MM.1S (cell line): Measurements from ENCODE around the gene DNAJB8.

Source experiments
- DNase-seq: peaks from one replicate; pipeline ENCODE4 v3.0.0-alpha.2; 2015
- H2AFZ ChIP-seq: fragments of 300-600 bp; sonication (generic); 2 replicates; pipeline ENCODE4 v1.6.0; 2016; ENCODE audit warnings: antibody characterized with exemption, low read length
- H3F3A ChIP-seq: fragments of 300-600 bp; sonication (generic); 2 replicates; pipeline ENCODE4 v1.6.1; 2016; ENCODE audit warnings: mild to moderate bottlenecking, antibody characterized with exemption, low read length, moderate library complexity, mixed read lengths; ENCODE audit not compliant: insufficient read depth
- H3K27ac ChIP-seq: fragments of 300-600 bp; sonication (generic); 2 replicates; pipeline ENCODE4 v1.5.1; 2016; ENCODE audit warnings: mild to moderate bottlenecking, low read length
- H3K27me3 ChIP-seq: fragments of 300-600 bp; sonication (generic); replicated peaks from 2 replicates; pipeline ENCODE4 v1.6.0; 2016; ENCODE audit warnings: low read length; ENCODE audit not compliant: insufficient read depth
- H3K36me3 ChIP-seq: fragments of 300-600 bp; sonication (generic); replicated peaks from 2 replicates; pipeline ENCODE4 v1.6.1; 2016; ENCODE audit warnings: mild to moderate bottlenecking, low read length, mixed read lengths; ENCODE audit not compliant: insufficient read depth
- H3K4me1 ChIP-seq: fragments of 300-600 bp; sonication (generic); 2 replicates; pipeline ENCODE4 v1.6.1; 2016; ENCODE audit warnings: low read length, mixed read lengths
- H3K4me2 ChIP-seq: fragments of 300-600 bp; sonication (generic); 2 replicates; pipeline ENCODE4 v1.6.0; 2016; ENCODE audit warnings: low read depth, low read length
- H3K4me3 ChIP-seq: fragments of 300-600 bp; sonication (generic); 2 replicates; pipeline ENCODE4 v1.5.1; 2016; ENCODE audit warnings: low read length, mixed read lengths
- H3K79me2 ChIP-seq: fragments of 300-600 bp; sonication (generic); 2 replicates; pipeline ENCODE4 v1.6.1; 2016; ENCODE audit warnings: mixed run types, low read length, mixed read lengths
- H3K9ac ChIP-seq: fragments of 300-600 bp; sonication (generic); 2 replicates; pipeline ENCODE4 v1.6.1; 2016; ENCODE audit warnings: low read length, mixed read lengths
- H3K9me2 ChIP-seq: fragments of 300-600 bp; sonication (generic); replicated peaks from 2 replicates; pipeline ENCODE4 v1.6.1; 2016; ENCODE audit warnings: mild to moderate bottlenecking, low read length, mixed read lengths; ENCODE audit not compliant: insufficient read depth
- H3K9me3 ChIP-seq: fragments of 300-600 bp; sonication (generic); replicated peaks from 2 replicates; pipeline ENCODE4 v1.6.1; 2016; ENCODE audit warnings: mild to moderate bottlenecking, low read length, mixed read lengths; ENCODE audit not compliant: insufficient read depth
- H4K20me1 ChIP-seq: fragments of 300-600 bp; sonication (generic); 2 replicates; pipeline ENCODE4 v1.6.1; 2016; ENCODE audit warnings: mild to moderate bottlenecking, low read length, moderate library complexity, mixed read lengths; ENCODE audit not compliant: insufficient read depth
- EZH2 ChIP-seq: fragments of 300-600 bp; sonication (generic); optimal IDR thresholded peaks from 2 replicates; pipeline ENCODE3; 2017; ENCODE audit warnings: low read depth, mild to moderate bottlenecking, antibody characterized with exemption, low read length, mixed read lengths
- EZH2phosphoT487 ChIP-seq: fragments of 300-600 bp; sonication (generic); IDR thresholded peaks from 2 replicates; pipeline ENCODE4 v1.6.1; 2018; ENCODE audit warnings: antibody characterized with exemption, low read length
- TF ChIP-seq, protein P1 (sequence below): fragments of 300-600 bp; sonication (generic); IDR thresholded peaks from 2 replicates; pipeline ENCODE4 v1.5.1; 2016; ENCODE audit warnings: antibody characterized with exemption, low read length, mixed read lengths

DNAJB8 gene

DNA sequence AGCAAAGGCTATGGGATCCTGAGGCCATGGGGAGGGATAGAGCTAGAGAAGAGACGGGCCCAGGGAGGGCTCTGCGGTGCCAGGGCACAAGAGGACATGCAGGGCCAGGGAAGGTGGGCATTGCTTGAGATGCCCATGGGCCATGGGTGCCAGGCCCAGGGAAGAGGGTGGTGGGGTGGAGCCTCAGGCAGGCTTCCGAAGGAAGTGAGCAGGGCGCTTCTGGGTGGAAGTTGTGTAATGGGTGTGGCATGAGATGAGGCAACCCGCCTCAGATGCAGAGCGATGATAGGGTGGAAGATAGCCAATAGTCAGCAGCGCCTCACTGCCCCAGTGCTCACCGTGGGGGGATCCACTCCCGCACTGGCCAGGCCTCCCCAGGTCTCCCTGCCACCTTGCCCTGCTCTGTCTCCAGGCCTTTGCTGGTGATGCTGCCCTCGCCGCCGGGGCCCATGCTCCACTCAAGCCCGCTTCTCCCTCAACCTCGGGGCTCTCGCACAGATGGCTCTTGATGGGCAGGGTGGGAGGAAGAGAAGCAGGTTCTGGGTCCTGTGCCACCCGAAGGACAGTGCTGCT is 51.4 kb downstream of the DNAJB8 start:
- no peaks in the 10 kb centered on the region for H4K20me1 ChIP-seq
- no peak overlapping the region for H3K4me3 ChIP-seq
- no peaks in the 10 kb centered on the region for H3K9me3 ChIP-seq
- H3K27ac ChIP-seq: no peak overlapping the region
- H3K4me2 ChIP-seq: no peak overlapping the region
- H3K9ac ChIP-seq: no peak overlapping the region
- H3K9me2 ChIP-seq: no peaks in the 10 kb centered on the region
- H3K79me2 ChIP-seq: no peaks in the 10 kb centered on the region
- no peaks in the 10 kb centered on the region for H3K27me3 ChIP-seq
- H2AFZ ChIP-seq: no peak overlapping the region
- TF ChIP-seq EZH2phosphoT487 (no peak), EZH2 (no peak)
- TF ChIP-seq, protein P1, sequence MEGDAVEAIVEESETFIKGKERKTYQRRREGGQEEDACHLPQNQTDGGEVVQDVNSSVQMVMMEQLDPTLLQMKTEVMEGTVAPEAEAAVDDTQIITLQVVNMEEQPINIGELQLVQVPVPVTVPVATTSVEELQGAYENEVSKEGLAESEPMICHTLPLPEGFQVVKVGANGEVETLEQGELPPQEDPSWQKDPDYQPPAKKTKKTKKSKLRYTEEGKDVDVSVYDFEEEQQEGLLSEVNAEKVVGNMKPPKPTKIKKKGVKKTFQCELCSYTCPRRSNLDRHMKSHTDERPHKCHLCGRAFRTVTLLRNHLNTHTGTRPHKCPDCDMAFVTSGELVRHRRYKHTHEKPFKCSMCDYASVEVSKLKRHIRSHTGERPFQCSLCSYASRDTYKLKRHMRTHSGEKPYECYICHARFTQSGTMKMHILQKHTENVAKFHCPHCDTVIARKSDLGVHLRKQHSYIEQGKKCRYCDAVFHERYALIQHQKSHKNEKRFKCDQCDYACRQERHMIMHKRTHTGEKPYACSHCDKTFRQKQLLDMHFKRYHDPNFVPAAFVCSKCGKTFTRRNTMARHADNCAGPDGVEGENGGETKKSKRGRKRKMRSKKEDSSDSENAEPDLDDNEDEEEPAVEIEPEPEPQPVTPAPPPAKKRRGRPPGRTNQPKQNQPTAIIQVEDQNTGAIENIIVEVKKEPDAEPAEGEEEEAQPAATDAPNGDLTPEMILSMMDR: no peak
- H3K36me3 ChIP-seq: no peaks in the 10 kb centered on the region
- H3F3A ChIP-seq: no peaks in the 10 kb centered on the region
- H3K4me1 ChIP-seq: no peaks in the 10 kb centered on the region
- no peak for DNase-seq

DNA sequence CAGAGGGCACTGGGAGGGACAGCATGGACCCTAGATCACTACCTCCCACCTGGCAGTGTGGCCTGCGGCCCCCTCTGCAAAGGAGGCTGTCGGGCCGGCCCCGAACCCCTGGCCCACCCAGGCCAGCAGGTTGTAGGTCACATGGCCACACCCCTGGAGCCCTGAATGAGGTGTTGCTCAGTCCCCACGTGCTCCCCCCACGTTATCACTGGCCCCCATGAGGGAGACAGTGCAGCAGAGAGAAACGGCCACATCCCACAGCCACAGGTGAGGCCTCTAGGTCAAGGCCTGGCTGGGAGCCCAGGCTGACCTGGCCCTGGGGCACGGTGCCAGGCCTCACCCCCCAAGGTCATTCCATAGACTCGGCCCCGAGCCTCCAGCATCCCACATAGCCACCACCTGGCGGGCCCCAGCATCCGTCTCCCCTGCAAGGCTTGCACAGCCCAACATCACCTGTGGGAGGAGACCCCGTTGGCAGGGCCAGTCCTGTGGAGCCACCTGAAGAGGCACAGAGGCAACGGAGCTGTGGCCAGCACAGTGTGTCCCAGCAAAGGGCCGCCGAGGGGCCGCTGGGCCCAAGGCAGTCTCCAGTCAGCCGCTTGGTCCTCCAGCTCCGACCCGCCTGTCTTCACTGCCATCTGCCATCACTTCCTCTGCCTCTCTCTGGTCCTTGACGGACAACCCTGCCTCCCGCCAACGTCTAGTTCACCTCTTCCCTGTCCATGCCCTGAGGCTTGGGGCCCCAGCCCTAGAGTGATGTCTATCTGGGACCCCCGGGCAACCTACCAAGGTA is 53.1 kb downstream of the DNAJB8 start:
- Histone ChIP-seq H3K4me1 (no peaks in the 10 kb centered on the region), H3K36me3 (no peaks in the 10 kb centered on the region), H3K27ac (no peak overlapping the region), H4K20me1 (no peaks in the 10 kb centered on the region), H3K4me2 (no peak overlapping the region), H2AFZ (no peak overlapping the region), H3K9me3 (no peaks in the 10 kb centered on the region), H3F3A (no peaks in the 10 kb centered on the region), H3K9me2 (no peaks in the 10 kb centered on the region), H3K4me3 (no peak overlapping the region), H3K9ac (no peak overlapping the region), H3K79me2 (no peaks in the 10 kb centered on the region), H3K27me3 (no peaks in the 10 kb centered on the region)
- no peak for DNase-seq
- TF ChIP-seq, protein P1: no peak

DNA sequence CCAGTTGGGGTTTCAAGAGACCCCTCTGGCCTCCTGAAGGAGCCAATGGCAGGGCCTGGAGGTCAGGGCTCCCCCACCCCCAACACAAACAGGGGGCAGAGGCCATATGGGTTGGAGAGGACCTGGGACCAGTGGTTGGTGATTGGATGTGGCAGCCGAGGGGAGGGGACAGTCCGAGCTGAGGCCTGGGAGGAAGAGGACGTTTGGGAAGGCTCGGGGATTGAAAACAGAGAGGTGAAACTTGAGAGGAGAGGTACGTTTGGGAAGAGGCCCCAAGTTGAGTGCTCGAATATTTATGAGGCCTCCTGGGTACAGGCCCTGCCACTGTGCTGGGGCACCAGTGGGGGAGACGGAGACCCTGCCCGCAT is 53.7 kb downstream of the DNAJB8 start:
- H3K9me2 ChIP-seq: no peaks in the 10 kb centered on the region
- no peak overlapping the region for H3K27ac ChIP-seq
- H3K4me1 ChIP-seq: no peaks in the 10 kb centered on the region
- no peak for DNase-seq
- no peaks in the 10 kb centered on the region for H3K27me3 ChIP-seq
- H3K9ac ChIP-seq: no peak overlapping the region
- no peak overlapping the region for H2AFZ ChIP-seq
- H4K20me1 ChIP-seq: no peaks in the 10 kb centered on the region
- H3K4me2 ChIP-seq: no peak overlapping the region
- H3K9me3 ChIP-seq: no peaks in the 10 kb centered on the region
- H3K36me3 ChIP-seq: no peaks in the 10 kb centered on the region
- TF ChIP-seq EZH2phosphoT487 (no peak), EZH2 (no peak)
- TF ChIP-seq, protein P1: no peak
- no peaks in the 10 kb centered on the region for H3F3A ChIP-seq
- no peak overlapping the region for H3K4me3 ChIP-seq
- H3K79me2 ChIP-seq: no peaks in the 10 kb centered on the region
